NCI-H2081 treated with DMSO at 0.1 percent for 48 hours (cell line): ENCODE results near the gene DNAJC17.

Experiments
- DNase-seq: peaks from one replicate; lab custom pipeline; 2025; lab: John Stamatoyannopoulos, UW

The DNAJC17 gene, protein sequence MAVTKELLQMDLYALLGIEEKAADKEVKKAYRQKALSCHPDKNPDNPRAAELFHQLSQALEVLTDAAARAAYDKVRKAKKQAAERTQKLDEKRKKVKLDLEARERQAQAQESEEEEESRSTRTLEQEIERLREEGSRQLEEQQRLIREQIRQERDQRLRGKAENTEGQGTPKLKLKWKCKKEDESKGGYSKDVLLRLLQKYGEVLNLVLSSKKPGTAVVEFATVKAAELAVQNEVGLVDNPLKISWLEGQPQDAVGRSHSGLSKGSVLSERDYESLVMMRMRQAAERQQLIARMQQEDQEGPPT

DNA sequence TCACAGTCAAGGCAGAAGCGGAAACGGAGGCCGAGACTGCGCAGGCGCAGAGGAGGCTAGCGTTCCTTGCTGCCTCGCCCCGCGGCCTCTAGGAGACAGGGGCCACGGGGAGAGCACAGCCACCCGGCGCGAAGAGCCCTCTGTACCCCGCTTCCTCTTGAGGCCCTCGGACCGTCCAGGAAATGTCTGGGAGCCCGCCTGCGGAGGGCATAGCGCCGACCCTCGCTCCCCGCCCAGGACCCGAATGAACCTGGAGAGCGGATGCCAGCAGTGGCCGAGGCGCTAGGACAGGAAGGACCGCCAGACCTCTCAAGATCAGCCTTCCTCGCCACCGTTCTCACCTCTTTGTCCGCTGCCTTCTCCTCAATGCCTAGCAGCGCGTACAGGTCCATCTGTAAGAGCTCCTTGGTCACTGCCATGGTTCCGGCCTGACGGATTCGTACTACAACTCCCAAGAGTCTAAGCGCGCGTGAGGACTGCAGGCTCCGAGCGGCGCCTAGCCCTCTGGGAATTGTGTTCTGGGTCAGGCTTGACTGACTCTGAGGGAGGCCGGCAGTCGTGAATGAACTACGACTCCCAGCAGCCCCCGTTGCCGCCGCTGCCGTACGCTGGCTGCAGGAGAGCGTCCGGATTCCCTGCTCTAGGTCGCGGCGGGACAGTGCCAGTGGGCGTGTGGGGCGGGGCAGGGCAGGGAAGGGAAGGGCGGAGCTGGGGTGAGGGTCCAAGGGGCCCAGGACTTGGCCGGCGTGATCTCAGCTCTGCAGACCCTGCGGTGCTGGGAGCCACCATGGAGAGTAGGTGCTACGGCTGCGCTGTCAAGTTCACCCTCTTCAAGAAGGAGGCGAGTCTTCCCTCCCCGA lies at the start of gene DNAJC17, which contains the start of gene ZFYVE19:
DNAJC17 (minus strand) TSS at position 446 of the 860 bp plus-strand sequence; CDS start at position 419, 27 bp downstream.
ZFYVE19 (plus strand) TSS at position 62 of the 860 bp plus-strand sequence; CDS start at position 563, 501 bp downstream.
- peak; percentile 90 for DNase-seq

DNA sequence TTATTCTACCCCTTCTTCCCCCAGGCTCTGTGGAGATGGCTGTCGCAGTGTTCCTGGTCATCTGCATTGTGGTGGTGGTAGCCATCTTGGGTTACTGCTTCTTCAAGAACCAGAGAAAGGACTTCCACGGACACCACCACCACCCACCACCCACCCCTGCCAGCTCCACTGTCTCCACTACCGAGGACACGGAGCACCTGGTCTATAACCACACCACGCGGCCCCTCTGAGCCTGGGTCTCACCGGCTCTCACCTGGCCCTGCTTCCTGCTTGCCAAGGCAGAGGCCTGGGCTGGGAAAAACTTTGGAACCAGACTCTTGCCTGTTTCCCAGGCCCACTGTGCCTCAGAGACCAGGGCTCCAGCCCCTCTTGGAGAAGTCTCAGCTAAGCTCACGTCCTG lies 49.5 kb upstream of the DNAJC17 start:
- DNase-seq: no peak

DNA sequence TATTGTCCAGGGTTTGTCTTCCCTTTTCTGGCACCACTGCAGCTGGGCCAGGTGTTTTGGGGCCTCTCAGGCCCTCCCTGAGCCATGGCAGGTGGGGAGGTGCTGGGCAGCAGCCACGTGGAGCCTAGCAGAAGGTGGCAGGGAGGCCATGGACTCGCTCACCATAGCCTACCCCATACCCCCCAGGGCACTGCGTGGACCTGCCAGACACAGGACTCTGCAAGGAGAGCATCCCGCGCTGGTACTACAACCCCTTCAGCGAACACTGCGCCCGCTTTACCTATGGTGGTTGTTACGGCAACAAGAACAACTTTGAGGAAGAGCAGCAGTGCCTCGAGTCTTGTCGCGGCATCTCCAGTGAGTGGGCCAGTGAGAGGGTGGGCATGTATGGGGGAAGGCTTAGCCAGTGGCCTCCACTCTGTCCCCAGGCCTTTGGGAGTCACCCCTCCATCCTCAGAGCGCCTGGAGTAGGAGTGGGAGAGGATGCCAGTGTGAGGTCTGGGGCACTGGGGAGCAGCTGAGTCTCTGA lies 48.5 kb upstream of the DNAJC17 start:
- DNase-seq: no peak

DNA sequence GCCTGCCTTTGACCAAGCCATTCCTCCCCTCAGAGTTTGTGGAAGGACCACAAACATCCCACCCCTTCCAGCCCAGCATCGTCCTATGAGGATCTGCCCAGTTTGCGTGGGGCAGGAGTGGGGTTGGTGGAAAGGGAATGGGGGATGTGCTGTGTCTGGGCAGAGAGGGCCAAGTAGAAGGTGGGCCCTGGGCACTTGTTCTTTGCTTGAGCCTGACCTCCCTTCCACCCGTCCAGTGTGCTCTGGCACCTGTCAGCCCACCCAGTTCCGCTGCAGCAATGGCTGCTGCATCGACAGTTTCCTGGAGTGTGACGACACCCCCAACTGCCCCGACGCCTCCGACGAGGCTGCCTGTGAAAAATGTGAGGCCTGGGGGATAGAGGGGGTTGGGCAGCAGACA lies 46.9 kb upstream of the DNAJC17 start:
- DNase-seq: no peak

DNA sequence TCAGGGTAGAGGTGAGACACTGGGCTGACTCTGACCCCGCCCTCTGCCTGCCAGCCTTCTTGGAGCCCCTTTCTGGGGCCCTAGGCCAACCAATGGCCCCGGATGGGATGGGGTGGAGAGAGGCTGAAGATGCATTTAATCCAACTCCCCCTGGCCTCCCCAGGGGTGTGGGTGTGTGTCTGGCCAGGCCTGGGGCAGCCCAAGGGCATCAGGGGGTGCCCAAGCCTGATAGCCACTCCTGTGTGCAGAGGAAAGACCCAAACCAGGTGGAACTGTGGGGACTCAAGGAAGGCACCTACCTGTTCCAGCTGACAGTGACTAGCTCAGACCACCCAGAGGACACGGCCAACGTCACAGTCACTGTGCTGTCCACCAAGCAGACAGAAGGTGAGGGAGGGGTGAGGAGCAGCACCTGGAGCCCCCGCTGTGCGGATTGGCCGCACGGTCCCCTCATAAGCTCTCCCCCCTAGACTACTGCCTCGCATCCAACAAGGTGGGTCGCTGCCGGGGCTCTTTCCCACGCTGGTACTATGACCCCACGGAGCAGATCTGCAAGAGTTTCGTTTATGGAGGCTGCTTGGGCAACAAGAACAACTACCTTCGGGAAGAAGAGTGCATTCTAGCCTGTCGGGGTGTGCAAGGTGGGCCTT lies 46.1 kb upstream of the DNAJC17 start:
- DNase-seq: no peak

DNA sequence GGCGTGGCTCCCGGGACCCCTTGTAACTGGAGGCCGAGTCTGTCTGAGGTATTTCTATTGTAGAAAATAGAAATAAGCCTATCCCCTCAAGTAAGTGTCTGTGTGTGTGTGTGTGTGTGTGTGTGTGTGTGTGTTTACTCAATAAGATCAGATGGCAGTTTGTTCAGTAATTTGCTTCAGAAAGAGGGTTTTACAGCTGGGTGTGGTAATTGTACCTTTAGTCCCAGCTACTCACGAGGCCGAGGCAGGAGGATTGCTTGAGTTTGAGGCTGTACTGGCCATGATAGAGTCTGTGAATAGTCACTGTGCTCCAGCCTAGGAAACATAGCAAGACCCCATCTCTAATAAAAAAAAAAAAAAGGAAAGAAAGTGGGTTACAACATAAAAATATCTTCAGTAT lies 45.3 kb upstream of the DNAJC17 start:
- no peak for DNase-seq

DNA sequence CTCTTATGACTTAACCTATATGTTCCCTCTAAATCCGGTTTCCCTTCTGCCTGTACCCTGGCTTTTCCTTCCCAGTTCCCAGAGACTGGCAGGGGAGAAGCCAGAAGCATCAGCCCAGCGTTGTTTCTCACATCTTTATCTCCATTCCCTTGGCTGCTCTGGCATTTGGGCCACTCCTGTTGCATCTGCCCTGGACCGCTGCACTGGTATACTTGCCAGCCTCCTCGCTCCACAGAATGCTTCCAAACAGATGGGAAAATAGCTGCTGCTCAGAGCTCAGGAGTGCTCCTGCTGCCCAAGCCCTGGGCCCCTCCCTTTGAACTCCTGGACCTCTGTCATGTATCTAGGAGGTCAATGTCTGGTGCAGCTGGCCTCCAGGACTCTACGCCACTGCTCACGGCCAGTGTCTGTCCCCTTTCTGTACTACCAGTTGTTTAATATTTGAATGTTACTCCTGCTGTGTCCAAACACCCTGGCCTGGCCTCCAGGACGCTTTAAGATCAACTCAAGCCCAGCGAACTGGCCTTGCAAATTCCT lies 43.4 kb upstream of the DNAJC17 start:
- no peak for DNase-seq

DNA sequence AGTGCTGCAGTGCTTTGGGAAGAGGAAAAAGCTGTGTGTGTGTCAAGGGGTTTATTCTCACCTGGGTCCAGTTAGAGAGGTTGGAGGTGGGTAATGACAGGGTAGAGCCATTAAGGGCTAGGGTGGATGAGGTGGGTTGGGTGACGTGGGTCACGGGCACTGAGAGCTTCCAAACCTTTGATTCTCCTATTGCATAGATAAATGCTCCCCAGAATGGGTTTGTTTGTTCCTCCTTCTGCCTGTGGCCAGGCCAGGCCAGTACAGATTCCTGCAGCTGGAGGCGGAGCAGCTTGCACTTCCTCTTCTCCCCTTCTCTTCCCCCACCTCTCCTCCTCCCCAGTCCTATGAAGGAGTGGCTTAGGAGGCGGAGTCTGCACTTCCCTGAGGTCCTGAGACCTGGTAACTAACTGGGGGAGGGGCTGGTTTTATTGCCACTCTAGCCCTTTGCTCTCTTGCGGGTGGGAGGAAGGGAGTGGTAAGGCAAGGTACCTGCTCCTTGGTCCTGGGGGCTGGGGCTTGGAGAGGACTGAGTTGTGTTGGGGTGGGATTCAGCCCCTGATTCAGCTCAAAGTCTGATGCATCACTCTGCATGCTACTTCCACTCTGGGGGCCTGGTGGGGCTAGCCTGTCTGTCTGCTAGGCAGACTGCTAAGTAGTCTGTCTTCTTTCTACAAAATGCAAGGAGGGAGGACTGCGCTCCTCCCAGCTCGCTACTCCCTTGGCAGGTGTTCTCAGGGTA lies 40.1 kb upstream of the DNAJC17 start:
- DNase-seq: no peak

DNA sequence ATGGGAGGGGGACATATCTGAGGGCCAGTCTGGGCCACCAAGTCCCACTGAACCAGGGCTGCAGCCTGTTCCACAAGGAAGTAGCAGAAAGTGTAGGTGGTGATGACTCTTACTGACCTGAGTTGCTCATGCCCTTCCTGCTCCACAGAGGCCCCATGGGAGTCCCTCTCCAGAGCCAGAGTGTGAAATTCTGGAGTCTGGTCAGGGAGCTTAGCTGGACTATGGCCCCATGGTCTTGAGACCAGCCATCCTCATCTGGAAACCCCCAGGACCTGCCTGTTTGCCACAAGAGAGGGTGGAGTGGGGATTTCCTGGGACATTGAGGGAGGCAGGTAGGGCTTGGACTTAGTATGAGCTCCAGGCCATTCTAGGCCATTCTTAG lies 39.6 kb upstream of the DNAJC17 start:
- DNase-seq: no peak

DNA sequence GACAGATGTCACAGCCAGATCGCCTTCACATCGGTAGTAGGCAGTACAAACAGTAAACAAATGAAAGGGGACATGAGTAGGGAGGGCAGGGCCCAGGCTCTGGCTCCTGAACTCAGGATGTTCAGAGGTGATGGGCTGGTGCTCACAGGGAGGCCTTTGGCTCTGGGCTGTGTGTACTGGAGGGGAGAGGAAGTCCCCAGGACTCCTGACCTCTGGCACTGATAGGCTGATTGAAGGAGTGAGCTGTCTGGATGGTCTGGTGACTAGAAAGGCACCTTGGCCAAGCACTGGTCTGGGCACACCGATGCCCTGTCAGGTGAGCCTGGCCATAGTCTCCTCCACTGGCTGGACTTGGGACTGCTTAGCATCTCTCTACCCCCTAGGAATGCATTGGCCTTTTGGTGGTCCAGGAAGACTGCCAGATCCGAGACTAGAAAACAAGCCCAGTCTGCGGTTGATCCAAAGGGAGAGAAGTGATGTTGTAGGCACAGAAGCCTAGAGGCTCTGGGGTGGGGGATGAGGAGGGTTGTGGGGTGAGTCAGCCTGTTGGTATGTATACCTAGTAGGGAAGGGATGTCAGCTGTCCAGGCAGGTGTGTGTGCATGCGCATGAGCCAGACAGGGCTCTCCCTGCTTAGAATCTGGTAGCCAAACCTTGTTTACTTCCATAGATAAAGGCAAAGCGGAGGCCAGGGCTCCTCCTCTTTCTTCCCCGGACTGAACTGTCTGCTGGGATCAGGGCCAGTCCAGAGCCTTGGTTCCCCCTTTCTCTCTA lies 38.4 kb upstream of the DNAJC17 start:
- no peak for DNase-seq

DNA sequence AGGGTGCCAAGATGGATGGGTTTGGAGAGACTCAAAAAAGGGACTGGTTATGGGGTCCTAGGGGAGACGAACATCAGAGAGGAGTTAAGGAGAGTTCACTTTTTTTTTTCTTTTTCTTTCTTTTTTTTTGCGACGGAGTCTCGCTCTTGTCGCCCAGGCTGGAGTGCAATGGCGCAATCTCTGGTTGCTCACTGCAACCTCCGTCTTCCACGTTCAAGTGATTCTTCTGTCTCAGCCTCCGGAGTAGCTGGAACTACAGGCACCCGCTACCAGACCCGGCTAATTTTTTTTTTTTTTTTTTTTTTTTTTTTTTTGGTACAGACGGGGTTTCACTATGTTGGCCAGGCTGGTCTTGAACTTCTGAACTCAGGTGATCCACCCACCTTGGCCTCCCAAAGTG lies 37.8 kb upstream of the DNAJC17 start:
- no peak for DNase-seq

DNA sequence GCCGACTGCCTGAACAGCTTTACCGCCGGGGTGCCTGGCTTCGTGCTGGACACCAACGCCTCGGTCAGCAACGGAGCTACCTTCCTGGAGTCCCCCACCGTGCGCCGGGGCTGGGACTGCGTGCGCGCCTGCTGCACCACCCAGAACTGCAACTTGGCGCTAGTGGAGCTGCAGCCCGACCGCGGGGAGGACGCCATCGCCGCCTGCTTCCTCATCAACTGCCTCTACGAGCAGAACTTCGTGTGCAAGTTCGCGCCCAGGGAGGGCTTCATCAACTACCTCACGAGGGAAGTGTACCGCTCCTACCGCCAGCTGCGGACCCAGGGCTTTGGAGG lies 37.4 kb upstream of the DNAJC17 start:
- no peak for DNase-seq

DNA sequence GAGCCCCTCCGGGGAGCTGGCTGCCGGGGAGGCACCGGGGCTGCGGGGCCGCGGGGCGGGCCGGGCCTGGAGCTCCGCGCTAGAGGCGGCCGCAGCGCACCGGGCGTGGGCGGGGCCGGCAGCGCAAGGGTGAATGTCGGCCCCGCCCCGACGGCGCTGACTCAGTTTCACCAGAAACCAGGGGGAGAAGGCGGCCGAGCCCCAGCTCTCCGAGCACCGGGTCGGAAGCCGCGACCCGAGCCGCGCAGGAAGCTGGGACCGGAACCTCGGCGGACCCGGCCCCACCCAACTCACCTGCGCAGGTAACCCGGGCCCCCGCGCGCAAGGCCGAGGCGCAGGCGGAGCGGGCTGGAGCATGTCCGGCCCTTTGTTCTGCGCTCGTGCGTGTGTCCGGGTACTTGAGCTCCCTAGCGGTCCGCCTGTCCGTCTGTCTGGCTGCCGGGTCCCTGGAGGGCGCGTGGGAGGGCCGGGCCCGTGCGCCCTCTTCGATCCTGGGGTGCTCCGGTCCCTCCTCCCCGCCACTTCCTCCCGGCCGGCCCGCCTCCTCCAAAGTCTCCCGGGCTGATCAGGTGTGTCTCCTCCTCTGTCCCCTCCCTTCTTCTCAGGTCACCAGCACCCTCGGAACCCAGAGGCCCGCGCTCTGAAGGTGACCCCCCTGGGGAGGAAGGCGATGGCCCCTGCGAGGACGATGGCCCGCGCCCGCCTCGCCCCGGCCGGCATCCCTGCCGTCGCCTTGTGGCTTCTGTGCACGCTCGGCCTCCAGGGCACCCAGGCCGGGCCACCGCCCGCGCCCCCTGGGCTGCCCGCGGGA lies 36.8 kb upstream of the DNAJC17 start, which contains the start of gene SPINT1:
SPINT1 (plus strand) TSS at position 164 of the 811 bp plus-strand sequence; CDS start at position 671, 507 bp downstream.
- no peak for DNase-seq

DNA sequence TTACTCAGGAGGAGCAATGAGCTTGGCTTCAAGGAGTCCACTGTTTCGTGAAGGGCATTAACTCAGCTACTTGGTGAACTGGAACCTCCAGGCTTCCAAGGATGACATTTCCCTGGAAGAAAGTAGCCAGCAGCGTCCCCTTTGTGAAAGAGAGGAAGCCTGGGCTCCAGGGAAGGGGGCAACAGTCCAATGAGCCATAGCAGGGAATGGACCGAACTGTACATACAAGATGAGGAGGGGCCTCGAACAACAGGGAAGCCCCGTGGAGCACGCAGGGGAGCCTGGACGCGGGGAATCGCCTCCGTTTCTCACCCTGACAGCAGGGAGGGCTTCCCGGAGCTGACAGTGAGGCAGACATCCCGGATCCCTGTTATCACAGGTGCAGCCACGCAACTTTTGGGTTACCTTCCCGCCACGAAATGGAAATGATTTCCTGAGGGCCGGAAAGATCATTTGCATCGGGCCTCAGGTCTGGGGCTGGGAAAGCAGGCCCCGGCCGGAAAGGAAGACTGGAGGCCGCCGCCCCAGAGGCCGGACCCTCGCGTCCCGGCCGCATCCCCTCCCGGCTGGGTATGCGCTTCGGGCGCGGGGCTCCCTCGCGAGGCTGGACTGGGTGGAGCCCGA lies 36.1 kb upstream of the DNAJC17 start:
- no peak for DNase-seq

DNA sequence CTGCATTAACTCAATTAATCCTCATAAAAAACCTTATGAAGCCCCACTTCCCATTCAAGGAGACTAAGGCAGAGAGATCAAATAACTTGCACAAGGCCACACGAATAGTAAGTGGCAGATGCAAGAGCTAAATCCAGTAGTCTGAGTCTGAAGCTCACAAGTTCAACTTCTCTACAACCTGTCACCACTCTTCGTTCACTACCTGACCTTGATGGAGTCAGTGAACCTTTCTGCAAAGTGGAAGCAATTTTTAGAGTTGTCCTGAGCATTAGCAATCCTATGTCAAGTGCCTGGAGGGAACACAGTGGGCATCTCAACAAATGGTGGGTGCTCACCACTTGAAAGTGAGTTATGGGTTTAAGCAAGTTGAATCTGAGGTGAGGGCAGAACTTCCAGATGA lies 34.5 kb upstream of the DNAJC17 start:
- DNase-seq: no peak

DNA sequence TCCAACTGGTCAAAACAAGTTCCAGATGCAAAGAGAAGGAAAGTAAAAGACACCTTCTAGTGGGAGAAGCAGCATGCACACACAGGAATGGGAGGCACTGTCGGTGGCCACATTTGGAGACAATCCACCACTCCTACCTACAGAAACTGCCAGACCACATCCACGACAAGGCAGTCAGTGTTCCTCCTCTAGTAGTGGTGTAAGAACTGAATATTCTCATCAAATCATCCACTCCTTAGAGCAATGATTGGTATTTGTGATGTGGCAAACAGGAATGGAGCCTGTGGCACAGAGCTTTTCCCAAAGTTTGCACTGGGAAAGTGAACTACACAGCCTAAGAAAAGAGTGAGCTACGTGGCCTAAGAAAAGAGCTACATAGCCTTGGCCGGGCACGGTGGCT lies 31.5 kb upstream of the DNAJC17 start:
- DNase-seq: no peak

DNA sequence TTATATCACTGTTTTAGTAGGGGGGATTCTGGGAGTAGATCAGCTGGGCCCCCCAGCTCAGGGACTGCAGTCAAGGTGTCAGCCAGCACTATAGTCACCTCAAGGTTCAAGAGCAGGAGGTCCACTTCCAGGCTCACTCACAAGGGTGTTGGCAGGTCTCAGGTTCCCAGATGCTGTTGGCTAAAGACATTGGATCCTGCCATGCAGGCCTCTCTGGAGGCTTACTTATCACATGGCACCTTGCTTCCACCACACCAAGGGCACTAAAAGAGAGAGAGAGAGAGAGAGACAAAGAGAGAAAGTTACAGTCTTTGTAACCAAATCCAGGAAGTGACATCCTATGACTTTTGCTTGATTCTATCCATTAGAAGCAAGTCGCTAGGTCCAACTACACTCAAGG lies 28.7 kb upstream of the DNAJC17 start:
- DNase-seq: no peak

DNA sequence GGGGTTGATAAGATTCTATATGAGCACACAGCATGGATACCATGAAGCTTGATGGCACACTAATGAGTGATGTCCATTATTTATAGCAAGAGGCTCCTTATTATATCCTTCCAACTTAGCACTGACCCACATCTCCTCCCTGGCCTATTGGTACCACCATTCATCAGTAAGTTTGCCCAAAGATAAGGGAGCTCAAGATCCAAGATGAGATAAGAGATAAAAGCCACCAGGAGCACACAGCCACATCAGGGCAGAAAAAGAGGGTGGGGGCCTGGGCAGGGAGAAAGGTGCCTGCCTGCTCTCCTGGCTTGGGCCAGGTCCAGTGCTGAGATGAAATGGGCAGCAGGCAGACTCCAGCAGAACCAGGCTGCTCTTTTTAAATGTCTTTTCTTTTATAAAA lies 25.6 kb upstream of the DNAJC17 start:
- DNase-seq: no peak

DNA sequence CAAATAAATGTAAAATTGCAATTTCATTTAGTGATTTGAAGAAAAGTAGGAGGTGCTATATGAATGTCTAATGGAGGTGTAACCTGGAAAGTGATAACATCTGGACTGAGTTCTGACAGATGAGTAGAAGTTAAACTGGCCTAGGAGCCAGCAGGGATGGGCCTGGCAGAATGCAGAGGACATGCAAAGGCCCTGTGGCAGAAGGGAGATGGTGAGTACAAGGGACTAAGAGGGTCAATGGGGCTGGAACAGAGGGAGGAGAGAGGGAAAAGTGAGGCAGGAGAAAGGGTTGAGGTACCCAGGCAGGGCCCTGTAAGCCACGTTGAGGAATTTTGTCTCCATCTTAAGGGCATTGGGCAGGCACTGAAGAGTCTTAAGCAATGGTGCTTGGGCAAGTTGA lies 24.6 kb upstream of the DNAJC17 start:
- DNase-seq: no peak
